Putamen (tissue), 1 donor: Measurements from ENCODE around the gene SLX4IP.

Experiments
- DNase-seq: peaks from one replicate; pipeline ENCODE4 v3.0.0-alpha.2; 2016; ENCODE audit warnings: low spot score

Gene SLX4IP

DNA sequence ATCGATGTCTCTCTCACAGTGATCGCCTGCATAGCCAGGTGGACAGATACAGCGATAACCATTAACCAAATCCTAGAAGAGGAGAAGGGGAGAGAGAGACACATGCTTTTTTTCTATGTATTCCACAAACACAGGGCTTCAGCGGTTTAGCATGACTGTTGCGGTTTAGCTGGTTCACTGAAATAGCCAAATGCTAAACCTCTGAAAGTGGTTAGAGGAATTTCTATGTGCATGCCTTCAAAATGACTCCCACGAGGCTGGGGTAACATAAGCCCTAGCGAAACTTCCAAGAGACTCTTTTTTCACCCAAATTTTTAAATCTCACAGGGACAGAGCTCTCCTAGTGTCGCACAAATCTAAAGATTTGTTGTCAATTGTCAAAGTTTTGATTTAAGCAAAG lies 213.5 kb downstream of the SLX4IP start:
- DNase-seq: no peak

DNA sequence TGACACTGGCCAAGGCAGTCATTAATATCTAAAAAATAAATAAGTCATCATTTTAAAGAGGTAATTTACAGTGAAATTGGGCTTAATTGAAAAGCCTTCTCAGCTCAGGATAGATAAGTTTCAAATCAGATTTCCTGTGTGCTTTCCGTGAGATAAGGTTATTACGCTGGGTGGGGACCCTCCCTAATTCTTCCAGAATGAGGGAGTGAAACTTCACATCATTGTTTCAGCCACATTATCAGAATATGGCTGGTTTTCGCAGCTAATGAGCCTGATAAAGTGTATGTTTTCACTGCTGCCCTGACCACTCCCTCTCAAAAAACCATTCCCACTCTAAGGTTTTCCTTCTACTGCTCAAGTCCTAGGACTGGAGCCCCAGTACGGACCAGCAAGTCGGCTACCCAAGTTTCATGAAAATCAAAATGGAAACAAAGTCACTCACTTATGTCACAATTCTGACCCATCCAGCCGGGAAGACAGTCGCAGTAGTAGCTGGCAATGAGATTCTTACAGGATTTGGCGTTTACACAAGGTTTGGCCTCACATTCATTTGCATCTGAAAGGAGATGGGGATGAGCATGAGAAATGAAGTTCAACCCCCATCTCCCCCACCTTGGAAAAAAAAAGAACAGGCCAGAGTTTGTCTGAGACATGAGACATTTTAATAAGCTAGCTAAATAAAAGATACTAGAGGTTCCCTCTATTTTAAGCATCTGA lies 214.1 kb downstream of the SLX4IP start:
- no peak for DNase-seq

DNA sequence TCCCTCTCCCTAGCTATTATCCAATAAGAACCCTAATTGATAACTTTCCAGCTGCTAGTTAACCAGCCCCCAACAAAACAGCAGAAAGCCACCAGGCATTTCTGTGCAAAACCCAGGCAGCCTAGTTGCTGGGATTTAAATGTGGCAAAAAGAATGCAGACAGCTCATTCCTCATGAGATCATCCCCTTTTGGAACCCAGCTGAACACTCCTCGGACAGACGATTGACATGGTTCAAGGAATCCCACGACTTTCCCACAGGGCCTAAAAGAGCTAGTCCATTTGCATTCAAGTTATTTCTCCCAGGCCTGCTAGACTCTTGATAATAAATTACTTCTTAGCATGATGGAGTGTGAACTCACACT lies 214.7 kb downstream of the SLX4IP start:
- DNase-seq: no peak

DNA sequence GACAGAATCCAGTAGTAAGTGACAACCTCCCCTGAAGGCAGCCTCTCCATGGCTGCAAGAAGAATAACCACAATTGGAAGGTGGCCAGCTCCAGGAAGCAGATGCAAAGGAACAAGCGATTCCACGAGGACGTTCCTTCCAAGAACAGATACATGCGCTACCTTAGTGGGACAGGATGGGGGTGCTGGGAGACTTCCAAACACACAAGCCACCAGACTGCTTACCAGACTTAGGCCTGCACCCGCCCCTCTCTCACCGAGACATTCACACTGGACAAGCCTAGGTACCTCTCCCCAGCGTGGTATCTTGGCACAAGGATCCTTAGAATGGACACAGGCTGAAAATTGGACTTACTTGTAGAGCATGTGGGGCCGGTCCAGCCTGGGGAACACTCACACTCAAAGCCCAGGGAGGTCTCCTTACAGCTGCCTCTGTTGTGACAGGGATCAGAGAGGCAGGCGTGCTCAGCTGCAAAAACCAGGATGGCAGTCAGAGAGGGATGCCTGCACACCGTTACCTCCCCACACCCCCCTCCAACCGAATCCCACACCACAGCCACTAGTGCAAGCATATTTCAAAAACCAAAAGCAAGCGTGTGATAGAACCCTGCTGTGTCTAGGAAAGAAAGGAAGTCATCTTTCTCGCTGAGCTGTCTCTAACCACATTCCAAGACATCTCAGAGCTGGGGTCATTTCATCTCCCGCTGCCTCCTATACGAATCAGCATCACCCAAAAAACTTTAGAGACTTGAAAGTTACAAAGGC lies 216.3 kb downstream of the SLX4IP start:
- DNase-seq: no peak

DNA sequence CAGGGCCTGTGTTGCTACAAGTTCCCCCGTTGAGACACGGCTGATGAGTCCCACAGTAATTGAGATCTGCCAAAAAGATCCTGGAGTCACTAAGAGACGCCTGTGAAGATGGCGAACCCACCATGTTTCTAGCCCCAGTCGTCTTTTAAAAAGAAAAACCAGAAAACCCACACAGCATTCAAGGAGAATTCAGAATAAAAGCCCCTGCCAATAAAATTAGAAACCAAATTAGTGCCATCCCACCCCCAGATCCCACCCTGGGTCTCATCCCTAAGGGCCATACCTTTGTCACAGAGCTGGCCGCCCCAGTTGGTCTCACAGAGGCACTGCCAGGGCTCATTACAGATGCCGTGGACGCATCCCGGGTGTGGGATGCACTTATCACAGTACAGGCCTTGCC lies 217.1 kb downstream of the SLX4IP start:
- no peak for DNase-seq

DNA sequence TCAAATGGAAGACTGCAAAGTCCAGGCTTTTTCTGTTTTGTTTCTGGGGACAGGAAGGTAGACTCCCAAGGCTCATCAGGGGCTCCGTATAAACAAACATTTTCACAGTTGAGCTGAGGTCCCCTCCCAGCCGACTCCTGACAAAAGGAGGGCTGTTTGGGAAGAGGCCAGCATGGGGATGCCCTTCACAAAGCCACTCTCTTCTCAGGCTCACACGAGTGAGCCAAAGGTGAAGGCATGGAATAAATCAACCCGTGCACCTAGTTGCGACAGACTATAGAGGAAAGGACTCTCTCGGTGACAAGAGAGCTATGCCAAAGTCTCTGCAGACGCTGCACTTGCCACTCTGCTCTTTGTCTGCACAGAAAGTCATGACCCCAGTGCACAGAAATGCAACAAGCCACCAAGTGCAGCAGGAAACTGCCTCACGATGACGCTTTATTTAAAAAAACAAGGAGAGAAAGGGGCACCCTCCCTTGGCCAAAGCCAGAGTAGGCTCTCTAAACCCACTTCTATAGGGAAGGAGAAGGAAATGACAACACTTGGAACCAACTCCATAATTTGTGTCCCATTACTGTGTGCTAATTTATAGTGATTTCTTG lies 217.7 kb downstream of the SLX4IP start:
- DNase-seq: no peak

DNA sequence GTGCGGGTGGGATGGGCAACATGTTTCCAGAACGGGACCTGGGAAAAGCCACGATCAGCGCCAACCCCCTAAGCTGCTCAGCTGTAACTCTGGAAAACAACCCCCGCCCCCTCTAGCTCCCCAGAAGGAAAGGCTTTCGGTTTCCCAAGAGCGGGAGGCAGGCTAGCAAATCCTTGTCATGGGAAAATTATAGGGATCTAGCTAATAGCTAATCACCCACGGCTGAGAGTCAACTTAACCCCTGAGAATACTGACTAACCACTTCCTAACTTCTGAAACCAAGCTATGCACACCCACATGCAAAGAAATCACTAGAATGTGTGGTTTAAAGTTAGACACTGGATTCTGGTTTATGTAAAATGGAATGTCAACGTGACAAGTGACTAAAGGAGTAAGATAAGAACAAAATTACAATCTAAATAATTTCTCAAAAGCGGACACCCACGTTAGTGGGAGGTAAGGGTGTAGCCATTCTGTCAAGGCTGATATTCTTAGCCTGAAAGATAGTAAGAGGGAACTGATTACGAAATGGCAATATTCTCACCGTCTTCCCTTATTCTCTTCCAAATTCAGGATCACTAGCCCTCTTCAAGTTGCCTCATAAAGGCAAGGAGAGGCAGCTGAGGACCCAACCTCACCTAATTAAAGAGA lies 218.6 kb downstream of the SLX4IP start:
- DNase-seq: peak; percentile 79

DNA sequence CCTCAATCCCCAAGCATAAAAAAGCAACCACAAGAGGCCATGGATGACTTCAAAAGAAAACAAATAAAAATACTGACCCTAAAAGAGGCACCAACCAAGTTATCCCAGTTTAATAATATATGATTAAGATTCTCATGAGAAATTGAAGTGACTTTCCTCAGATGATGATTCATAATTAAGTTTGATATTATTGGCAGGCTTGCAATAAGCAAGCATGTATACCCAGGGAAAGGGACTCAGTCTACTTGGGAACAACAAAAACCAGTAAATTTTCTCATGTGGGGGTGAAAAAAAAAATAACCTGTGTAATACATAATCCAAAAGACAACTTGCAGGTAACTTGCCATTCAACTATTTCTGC lies 219.1 kb downstream of the SLX4IP start:
- no peak for DNase-seq

DNA sequence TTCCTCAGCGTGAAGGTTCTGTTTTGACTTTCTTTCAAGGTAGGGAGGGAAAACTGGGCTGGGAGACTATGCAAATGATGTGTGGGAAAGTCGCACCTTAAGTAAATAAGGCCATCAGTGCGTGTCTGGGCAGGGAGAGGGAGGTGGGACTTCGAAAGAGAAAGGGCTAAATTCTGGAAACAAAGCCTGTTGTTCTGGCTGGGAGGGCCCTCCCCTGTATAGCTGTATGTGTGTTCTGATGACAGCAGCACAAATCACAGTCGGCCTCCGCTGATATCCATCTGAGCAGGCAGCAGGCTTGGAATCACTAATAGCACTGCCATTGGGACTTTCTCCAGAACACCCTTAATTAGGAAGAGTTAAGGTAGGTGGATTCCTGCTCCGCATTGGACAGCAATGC lies 219.5 kb downstream of the SLX4IP start:
- DNase-seq: no peak

DNA sequence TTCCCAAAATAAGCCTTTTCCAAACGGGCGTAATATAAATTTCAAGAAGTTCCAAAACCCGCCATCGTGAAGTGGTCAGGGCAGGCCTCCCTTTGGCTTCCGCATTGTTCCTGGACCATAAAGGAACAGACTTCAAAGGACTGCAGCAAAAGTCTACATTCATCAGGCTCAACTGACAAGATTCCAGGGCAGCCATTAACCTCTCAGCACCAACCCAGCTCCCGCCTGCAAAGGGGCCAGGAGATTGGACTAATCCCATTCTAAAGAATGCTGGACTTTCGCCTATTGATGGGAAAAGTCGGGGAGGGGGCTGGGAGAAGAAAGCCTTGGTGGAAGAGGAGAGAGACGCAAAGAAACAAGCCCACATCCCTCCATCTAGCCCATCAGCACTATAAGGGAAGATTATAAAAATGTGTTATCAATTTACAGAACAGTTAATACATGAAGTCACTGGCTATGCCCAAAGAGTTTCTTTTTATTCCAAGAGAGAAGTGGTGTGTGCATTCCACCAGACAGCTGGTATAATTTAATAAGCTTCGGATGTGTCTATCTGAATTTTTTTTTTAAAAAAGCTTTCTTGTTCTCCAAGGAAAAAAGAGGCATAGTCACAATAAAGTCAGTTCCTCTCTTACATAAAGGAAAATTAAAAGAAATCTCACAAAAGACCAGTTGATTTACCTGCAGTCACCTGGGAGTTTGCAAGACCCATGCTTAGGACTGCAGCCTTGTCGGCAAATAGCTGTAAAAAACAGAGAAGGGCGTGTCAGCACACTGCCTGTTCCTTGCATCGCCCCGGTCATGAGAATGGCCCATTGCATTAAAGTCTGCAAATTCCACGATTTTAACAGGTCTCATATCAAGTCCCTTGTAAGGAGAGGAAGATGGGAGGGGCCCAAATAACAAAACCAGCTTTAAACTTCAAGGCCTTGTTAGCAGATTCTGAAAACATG lies 220.9 kb downstream of the SLX4IP start:
- no peak for DNase-seq

DNA sequence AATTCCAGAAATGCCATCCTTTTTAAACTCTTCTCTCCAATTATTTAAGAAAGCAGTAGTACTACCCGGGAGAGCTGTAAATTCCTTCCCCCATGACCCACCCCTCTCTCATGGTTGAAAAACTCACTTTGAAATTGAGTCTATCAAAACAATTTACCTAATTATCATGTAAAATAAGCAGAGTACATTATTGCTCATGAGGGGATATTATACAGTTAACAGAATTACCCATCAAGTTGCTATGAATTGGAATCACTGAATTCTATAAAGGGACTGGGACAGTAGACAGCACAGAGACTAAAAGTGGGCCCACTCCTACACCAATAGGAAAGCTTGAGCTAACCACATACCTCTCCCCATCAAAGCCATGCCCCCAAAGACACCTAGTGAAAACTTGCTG lies 222.3 kb downstream of the SLX4IP start:
- DNase-seq: no peak

DNA sequence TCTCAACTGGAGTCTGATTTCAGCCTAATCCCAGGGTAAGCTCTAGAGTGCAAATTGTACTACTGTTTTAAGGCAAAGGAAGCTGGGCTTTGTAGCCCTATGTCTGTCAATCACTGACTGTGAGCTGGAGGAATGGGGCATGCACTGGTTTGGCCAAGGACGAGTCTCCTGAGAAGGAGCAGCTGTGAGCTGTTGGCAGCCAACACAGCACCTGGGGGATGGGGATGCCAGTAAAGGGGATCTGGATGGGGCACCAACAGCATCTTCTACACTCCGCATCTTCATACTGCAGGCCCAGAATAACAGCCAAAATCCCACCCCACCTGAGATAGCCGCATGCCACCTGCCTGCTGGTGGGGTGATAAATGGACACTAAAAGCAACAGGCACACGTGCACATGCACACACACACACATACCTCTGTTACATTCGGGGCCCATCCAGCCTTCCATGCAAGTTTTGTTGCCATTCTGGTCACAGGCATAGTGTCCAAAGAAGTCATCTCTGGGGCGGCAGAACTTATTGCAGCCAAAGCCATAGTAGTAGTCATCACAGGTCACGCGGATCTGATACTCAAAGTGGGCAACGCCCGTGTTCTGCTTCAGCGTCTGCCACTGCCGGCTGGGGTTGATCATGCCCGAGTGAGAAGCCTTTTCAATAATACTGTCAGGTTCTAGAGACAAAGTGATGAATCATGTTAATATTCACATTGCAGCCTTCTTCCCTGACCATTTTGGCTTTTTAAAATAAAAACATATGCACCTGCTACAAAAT lies 223.1 kb downstream of the SLX4IP start:
- DNase-seq: no peak

DNA sequence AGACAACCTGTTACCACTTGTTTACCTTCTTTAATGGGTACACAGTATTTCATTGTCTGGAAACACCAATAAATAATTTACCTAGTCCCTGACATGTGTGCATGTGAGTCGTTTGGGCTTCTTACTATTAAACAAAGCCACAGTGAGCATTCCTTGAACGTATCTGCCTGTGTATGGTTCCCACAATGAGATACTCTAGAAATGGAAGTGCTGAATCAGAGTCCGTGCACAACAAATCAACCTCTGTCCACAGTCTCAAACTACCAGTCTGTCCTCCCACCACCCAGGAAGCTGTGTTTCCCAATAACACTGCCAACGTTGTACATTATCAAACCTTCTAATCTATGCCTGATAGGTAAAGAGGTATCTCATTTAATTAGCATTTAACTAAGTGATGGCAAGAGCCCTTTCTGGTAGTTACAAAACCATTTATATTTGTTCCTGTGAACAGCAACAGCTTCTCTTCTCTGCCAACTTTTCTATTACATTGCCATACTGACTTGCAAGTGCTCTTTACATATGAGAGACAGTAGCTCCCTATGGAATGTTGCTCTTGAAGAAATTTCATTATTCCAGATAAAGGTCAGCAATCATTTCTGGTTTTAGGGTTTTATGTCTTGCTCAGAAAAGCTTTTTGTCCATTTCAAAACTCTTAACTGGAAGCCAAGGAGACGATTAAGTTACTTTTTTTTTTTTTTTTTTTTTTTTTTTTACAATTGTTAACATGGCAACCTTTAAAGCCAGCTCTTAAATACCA lies 223.9 kb downstream of the SLX4IP start:
- no peak for DNase-seq

DNA sequence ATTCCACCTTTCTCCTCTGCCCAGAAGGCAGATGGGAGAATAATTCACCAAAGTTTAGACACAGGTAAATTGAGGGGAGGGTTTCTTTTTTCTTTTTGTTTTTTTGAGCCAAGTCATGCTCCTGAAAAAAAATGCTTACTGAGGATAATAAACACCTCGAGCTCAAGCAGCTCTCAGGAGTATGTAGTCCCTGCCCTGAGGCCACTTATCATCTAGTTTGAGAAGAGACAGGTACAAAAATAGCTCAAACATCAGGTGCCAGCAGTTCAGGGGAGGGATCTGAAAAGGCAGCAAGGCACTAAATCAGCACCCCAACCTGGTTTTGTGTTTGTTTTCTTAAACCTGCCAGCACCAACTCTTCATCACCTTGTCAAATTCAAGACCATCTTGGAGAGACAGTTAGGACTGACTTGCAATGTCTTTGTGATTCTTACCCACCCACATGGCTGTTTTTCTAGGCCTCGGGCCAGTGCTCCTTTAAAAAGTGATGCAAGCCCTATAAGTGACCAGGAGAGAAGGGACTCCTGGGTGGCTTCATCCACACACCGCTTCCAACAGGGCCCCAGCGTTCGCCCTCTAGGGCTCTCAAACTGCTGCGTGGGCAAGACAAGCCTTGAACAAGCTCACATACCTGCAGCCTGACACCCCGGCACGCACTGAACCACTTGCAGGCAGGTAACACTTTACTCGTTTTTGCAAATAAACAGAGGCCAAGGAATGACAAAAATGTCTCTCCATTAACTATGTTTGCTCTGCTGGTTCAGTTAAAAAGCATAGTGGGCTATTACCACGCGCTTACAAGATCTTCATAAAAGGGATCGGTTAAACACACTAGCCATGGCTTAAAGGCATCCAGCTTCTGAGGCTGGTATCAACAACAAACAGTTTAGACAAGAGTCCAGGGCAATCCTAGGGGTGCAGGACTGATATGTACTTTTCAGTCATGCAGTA lies 224.8 kb downstream of the SLX4IP start:
- no peak for DNase-seq

DNA sequence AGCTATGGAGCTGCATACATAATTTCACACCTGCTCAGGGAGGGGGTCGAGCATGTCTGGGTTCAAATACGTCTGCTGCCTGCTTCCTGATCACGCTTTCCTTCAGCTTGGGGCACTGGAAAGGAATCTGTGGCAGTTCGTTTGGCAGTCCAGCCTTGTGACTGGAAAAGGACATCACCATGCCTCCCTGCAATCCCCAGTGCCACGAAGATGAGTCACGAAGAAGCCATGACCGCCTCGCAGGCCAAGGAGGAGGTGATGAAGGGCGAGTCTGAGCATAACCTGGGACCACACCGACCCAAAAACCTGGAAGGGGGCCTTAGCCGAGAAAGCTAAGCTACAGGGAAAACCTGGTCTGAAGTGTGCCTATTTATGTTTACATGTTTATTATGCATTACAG lies 225.6 kb downstream of the SLX4IP start:
- no peak for DNase-seq

DNA sequence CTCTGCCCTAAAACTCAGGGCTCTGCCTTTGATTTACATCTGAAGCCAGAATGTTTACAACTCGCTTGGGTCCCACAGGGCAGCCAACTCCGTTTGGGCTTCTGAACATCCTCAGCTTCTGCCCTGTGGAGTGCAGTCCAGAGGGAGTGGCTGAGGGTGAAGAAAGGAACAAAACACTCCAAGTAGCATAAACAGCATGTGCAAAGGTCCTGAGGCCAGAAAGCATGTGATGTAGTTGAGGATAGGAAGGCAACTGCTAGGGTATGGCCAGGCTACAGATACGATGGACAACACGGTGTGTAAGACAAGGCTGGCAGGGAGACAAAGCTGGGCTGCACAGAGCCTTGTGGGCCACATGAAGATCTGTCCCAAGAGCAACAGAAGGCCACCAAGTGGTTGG lies 226.2 kb downstream of the SLX4IP start:
- DNase-seq: no peak

DNA sequence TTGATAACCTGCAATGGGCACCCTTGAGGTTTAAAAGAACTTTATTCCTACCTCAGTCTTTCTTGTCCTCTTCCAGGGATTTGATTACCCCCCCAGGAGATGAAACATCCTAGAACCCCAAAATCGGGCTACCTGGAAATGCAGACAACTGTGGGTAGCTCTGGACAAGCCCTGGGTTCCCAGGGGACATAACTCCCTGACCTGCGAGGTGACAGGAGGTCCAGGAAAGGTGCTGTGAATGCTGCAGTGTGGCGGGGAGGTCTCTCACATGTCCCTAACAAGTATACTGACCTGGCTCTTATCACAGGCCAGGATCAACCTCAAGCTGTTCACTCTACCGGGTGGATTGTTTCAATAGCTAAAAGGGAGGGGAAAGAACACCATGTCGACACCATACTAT lies 227.0 kb downstream of the SLX4IP start:
- DNase-seq: no peak

DNA sequence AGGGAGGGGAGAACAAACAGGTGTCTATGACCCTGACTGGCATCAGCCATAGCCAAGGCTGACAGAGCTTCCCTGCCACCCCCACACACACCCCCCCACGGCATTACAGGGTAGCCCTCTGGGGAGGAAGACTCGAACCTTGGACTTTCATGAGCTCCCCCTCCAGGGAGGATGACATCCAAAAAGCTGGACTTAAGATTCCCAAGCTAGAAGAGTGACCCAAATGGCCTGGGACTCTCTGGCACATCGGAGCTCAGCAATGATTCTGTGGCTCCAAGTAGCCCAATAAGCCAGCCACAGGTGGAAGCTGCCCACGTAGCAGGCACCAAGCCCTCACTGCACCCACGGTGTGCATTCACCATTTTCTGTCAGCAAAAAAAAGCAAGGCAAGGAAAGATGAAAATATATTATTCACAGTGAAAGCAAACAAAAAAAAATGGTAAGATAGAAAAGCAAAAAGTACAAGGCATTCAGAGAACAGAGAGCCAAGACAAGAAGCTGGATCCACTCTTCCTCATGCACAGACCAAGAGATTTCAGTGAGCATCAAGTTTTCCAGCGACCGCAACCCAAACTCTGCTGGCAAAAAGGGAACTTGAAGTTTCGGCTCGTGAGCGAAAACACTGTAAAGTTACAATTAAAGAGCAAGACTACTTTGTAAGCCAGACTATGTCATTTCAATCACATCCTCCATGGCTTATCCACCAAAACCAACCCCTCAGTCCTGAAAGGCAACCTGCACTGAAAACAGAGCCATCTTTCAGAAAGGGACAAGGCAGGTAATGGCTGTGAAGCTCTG lies 227.8 kb downstream of the SLX4IP start:
- no peak for DNase-seq
